HepG2 (cell line): ENCODE measurements around the gene SF3B6. TPM values are rescaled to one million over a fixed set of nuclear protein-coding genes. Genes with fewer than 3 reads are reported as not detected.

Source experiments
- ADNP ChIP-seq: sonication (generic); formaldehyde crosslinking; IDR thresholded peaks from 2 replicates; pipeline ENCODE4 v1.4.0; 2020; ENCODE audit warnings: missing genetic modification reagents
- ATAD3A ChIP-seq: sonication (generic); formaldehyde crosslinking; IDR thresholded peaks from 2 replicates; pipeline ENCODE4 v1.4.0; 2020; ENCODE audit warnings: missing genetic modification reagents
- FOXK1 ChIP-seq: sonication (generic); formaldehyde crosslinking; IDR thresholded peaks from 2 replicates; pipeline ENCODE4 v1.4.0; 2020; ENCODE audit warnings: low read depth, missing genetic modification reagents, borderline replicate concordance
- GABPA ChIP-seq, 2 experiments: IDR thresholded peaks; 2 replicates each; pipeline ENCODE4 v1.6.1; 2011 to 2016; ENCODE audit warnings: low read depth in 2 of 2, low read length in 1 of 2, missing biosample characterization in 1 of 2, missing genetic modification characterization in 1 of 2
- HNRNPK ChIP-seq: fragments of 200-400 bp; formaldehyde crosslinking; IDR thresholded peaks from 2 replicates; pipeline ENCODE4 v1.6.1; 2018; ENCODE audit warnings: low read length, low read depth, moderate library complexity, mild to moderate bottlenecking; ENCODE audit not compliant: poor library complexity, severe bottlenecking
- KDM3A ChIP-seq: IDR thresholded peaks from 2 replicates; pipeline ENCODE4 v1.6.1; 2018; ENCODE audit warnings: low read depth, missing compliant biosample characterization
- MTA3 ChIP-seq: sonication (generic); formaldehyde crosslinking; IDR thresholded peaks from 2 replicates; pipeline ENCODE4 v1.4.0; 2020; ENCODE audit warnings: missing genetic modification reagents
- NFKBIZ ChIP-seq: IDR thresholded peaks from 2 replicates; pipeline ENCODE4 v1.6.1; 2018; ENCODE audit warnings: missing genetic modification reagents, missing compliant biosample characterization
- RXRB ChIP-seq: IDR thresholded peaks from 2 replicates; pipeline ENCODE4 v1.6.1; 2016; ENCODE audit warnings: borderline replicate concordance, missing genetic modification reagents, missing compliant biosample characterization
- SETDB1 ChIP-seq: sonication (generic); formaldehyde crosslinking; IDR thresholded peaks from 2 replicates; pipeline ENCODE4 v1.5.1; 2020; ENCODE audit warnings: missing genetic modification reagents, mild to moderate bottlenecking, borderline replicate concordance
- SMAD9 ChIP-seq: sonication (generic); formaldehyde crosslinking; IDR thresholded peaks from 2 replicates; pipeline ENCODE4 v1.5.1; 2020; ENCODE audit warnings: mild to moderate bottlenecking, missing genetic modification reagents
- SSRP1 ChIP-seq: IDR thresholded peaks from 2 replicates; pipeline ENCODE4 v1.6.1; 2016; ENCODE audit warnings: control low read depth
- TARDBP ChIP-seq: sonication (generic); formaldehyde crosslinking; IDR thresholded peaks from 2 replicates; pipeline ENCODE4 v1.8.0; 2022; ENCODE audit warnings: mild to moderate bottlenecking, missing genetic modification reagents
- TBP ChIP-seq: sonication (generic); formaldehyde crosslinking; IDR thresholded peaks from 2 replicates; pipeline ENCODE4 v1.5.0; 2020; ENCODE audit warnings: missing genetic modification reagents
- ZC3H13 ChIP-seq: sonication (generic); formaldehyde crosslinking; IDR thresholded peaks from 2 replicates; pipeline ENCODE4 v1.8.1; 2023; ENCODE audit warnings: mild to moderate bottlenecking, missing genetic modification reagents, moderate library complexity
- ZNF12 ChIP-seq: sonication (generic); formaldehyde crosslinking; IDR thresholded peaks from 2 replicates; pipeline ENCODE4 v1.5.0; 2020; ENCODE audit warnings: missing genetic modification reagents
- ZNF224 ChIP-seq: sonication (generic); formaldehyde crosslinking; IDR thresholded peaks from 2 replicates; pipeline ENCODE4 v1.5.0; 2020; ENCODE audit warnings: mild to moderate bottlenecking, missing genetic modification reagents
- ZNF333 ChIP-seq: sonication (generic); formaldehyde crosslinking; IDR thresholded peaks from 2 replicates; pipeline ENCODE4 v1.4.0; 2020; ENCODE audit warnings: mild to moderate bottlenecking, missing genetic modification reagents, borderline replicate concordance
- ZNF354B ChIP-seq: sonication (generic); formaldehyde crosslinking; IDR thresholded peaks from 2 replicates; pipeline ENCODE4 v1.8.0; 2022; ENCODE audit warnings: mild to moderate bottlenecking, missing genetic modification reagents
- ZNF367 ChIP-seq: sonication (generic); formaldehyde crosslinking; IDR thresholded peaks from 2 replicates; pipeline ENCODE4 v1.4.0; 2020; ENCODE audit warnings: missing genetic modification reagents, borderline replicate concordance
- ZNF547 ChIP-seq: sonication (generic); formaldehyde crosslinking; IDR thresholded peaks from 2 replicates; pipeline ENCODE4 v1.5.1; 2020; ENCODE audit warnings: mild to moderate bottlenecking, missing genetic modification reagents
- ZNF562 ChIP-seq: sonication (generic); formaldehyde crosslinking; IDR thresholded peaks from 2 replicates; pipeline ENCODE4 v1.8.0; 2022; ENCODE audit warnings: missing genetic modification reagents, borderline replicate concordance
- ZNF577 ChIP-seq: sonication (generic); formaldehyde crosslinking; IDR thresholded peaks from 2 replicates; pipeline ENCODE4 v1.4.0; 2020; ENCODE audit warnings: mild to moderate bottlenecking, low read depth, missing genetic modification reagents, borderline replicate concordance
- ZNF737 ChIP-seq: sonication (generic); formaldehyde crosslinking; IDR thresholded peaks from 2 replicates; pipeline ENCODE4 v1.5.0; 2020; ENCODE audit warnings: missing genetic modification reagents, mild to moderate bottlenecking, borderline replicate concordance
- polyA plus RNA-seq, 8 experiments: library from polyadenylated mRNA; depleted of rRNA in 3 of 8; stranded (reverse) in 7 of 8; unstranded in 1 of 8; fragments of >200 nt; fragmentation: Illumina TruSeq in 4 of 8; extraction: Trizol in 4 of 8; gene quantifications; 2 replicates each; pipeline versions ENCODE4 v1.2.1 to v1.2.3, GENCODE V29; 2011 to 2016; ENCODE audit warnings: low read depth in 4 of 8, missing spikeins in 1 of 8, mixed read lengths in 1 of 8; ENCODE audit not compliant: insufficient read depth in 1 of 8
- total RNA-seq, 5 experiments: library from RNA; depleted of rRNA; stranded (reverse); fragments of >200 nt; fragmentation: Illumina TruSeq; extraction: Trizol; gene quantifications; 2 replicates each; pipeline ENCODE4 v1.2.3, GENCODE V29; 2016; ENCODE audit warnings: low read depth in 1 of 5
- TF ChIP-seq, protein P1 (sequence below): sonication (generic); formaldehyde crosslinking; IDR thresholded peaks from 2 replicates; pipeline ENCODE4 v1.8.1; 2023; ENCODE audit warnings: mild to moderate bottlenecking, missing genetic modification reagents
- TF ChIP-seq, protein P2 (sequence below): sonication (generic); formaldehyde crosslinking; IDR thresholded peaks from 2 replicates; pipeline ENCODE4 v1.8.0; 2022; ENCODE audit warnings: mild to moderate bottlenecking, missing genetic modification reagents, moderate library complexity
- TF ChIP-seq, protein P3 (sequence below): sonication (generic); formaldehyde crosslinking; IDR thresholded peaks from 2 replicates; pipeline ENCODE4 v1.5.1; 2020; ENCODE audit warnings: missing genetic modification reagents, mild to moderate bottlenecking, borderline replicate concordance

Gene SF3B6
- total and polyA plus RNA-seq, 2 of the 13 experiments (the other 11 are each of a cell fraction or from before 2014, with no cell fraction given): 177 to 182 TPM

DNA sequence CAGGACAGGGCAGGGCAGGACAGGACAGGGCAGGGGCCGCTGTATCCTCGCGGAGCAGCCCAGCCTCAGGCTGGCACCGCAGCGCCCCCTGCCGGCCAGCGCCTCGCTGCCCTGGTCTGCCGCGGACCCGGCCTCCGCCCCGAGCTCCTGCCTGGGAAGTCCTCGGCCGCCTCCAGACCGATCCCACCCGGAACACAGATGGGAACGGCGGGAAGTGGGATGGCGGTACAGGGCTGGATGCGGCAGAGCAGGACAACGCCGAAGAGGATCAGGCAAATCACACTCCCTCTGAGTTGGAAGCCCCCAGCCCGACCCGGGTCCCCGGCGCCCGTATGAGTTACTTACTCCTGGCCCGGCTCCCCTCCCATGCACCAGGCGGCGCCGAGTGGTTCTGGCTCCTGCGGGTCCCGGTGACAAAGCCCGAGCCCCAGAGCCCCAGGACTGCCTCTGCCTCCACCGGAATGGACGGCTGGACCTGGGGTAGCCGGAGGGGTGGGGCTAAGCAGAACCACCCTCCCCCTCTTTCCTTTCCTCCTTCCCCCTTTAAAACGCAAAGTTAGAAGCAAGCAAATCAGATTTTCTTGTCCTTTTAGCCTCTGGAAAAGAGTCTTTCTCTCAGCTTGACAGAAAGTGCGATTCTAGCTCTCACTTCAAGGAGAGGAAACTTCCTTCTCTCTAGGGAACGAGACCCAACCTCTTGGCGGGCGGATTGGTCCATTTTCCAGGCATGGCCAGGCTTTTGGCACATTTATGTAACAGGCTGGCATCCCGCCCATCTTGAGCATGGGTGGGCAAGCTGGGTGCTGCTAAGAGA is 8.5 kb upstream of the SF3B6 start, which contains the start of gene TP53I3 (continued):
- TF ChIP-seq KDM3A (peak; percentile 95), ATAD3A (CRISPR knock-in tag) (no peak), FOXK1 (CRISPR knock-in tag) (no peak), RXRB (CRISPR knock-in tag) (peak; percentile 64), GABPA (IDR thresholded peaks at IDR 0.05; ENCODE audit: low read depth, low read length) (no peak; the same call in 1 of the 2 replicates), GABPA (CRISPR knock-in tag; IDR thresholded peaks at IDR 0.05; ENCODE audit: low read depth) (no peak), ZNF562 (CRISPR knock-in tag) (0 out of 2 replicates have a peak, but pooled peaks have one; percentile 47), TBP (CRISPR knock-in tag) (no peak), ZNF224 (CRISPR knock-in tag) (peak; percentile 89; the same call in 1 of the 2 replicates), ZC3H13 (CRISPR knock-in tag) (peak; percentile 88; the same call in 1 of the 2 replicates), SSRP1 (CRISPR knock-in tag) (no peak), ZNF547 (CRISPR knock-in tag) (peak; percentile 89), ZNF737 (CRISPR knock-in tag) (no peak), ZNF577 (CRISPR knock-in tag) (no peak), ZNF354B (peak; percentile 93; the same call in 1 of the 2 replicates), ADNP (CRISPR knock-in tag) (peak; percentile 72; the same call in 1 of the 2 replicates), ZNF367 (CRISPR knock-in tag) (no peak), NFKBIZ (CRISPR knock-in tag) (no peak; the same call in 1 of the 2 replicates), TARDBP (CRISPR knock-in tag) (peak; percentile 92; the same call in 1 of the 2 replicates), MTA3 (CRISPR knock-in tag) (no peak), ZNF12 (CRISPR knock-in tag) (no peak), SMAD9 (CRISPR knock-in tag) (peak; percentile 82; the same call in 1 of the 2 replicates), HNRNPK (peak; percentile 96), ZNF333 (CRISPR knock-in tag) (no peak), SETDB1 (no peak)
- TF ChIP-seq, protein P1, sequence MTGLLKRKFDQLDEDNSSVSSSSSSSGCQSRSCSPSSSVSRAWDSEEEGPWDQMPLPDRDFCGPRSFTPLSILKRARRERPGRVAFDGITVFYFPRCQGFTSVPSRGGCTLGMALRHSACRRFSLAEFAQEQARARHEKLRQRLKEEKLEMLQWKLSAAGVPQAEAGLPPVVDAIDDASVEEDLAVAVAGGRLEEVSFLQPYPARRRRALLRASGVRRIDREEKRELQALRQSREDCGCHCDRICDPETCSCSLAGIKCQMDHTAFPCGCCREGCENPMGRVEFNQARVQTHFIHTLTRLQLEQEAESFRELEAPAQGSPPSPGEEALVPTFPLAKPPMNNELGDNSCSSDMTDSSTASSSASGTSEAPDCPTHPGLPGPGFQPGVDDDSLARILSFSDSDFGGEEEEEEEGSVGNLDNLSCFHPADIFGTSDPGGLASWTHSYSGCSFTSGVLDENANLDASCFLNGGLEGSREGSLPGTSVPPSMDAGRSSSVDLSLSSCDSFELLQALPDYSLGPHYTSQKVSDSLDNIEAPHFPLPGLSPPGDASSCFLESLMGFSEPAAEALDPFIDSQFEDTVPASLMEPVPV (CRISPR knock-in tag): peak; percentile 95
- TF ChIP-seq, protein P2, sequence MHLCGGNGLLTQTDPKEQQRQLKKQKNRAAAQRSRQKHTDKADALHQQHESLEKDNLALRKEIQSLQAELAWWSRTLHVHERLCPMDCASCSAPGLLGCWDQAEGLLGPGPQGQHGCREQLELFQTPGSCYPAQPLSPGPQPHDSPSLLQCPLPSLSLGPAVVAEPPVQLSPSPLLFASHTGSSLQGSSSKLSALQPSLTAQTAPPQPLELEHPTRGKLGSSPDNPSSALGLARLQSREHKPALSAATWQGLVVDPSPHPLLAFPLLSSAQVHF: no peak
- TF ChIP-seq, protein P3, sequence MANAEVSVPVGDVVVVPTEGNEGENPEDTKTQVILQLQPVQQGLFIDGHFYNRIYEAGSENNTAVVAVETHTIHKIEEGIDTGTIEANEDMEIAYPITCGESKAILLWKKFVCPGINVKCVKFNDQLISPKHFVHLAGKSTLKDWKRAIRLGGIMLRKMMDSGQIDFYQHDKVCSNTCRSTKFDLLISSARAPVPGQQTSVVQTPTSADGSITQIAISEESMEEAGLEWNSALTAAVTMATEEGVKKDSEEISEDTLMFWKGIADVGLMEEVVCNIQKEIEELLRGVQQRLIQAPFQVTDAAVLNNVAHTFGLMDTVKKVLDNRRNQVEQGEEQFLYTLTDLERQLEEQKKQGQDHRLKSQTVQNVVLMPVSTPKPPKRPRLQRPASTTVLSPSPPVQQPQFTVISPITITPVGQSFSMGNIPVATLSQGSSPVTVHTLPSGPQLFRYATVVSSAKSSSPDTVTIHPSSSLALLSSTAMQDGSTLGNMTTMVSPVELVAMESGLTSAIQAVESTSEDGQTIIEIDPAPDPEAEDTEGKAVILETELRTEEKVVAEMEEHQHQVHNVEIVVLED: no peak; the same call in 1 of the 2 replicates
